ENCODE results near the gene JPH3. TPM values are rescaled to one million over a fixed set of nuclear protein-coding genes. Genes with fewer than 3 reads are reported as not detected.
"Not testable (repeated sequence)": the region's sequence is repeated elsewhere in the genome, so short reads cannot be mapped to it uniquely, and the experiment has no call there.

The JPH3 gene
- polyA plus RNA-seq, 1 donor = 0.24 TPM

DNA sequence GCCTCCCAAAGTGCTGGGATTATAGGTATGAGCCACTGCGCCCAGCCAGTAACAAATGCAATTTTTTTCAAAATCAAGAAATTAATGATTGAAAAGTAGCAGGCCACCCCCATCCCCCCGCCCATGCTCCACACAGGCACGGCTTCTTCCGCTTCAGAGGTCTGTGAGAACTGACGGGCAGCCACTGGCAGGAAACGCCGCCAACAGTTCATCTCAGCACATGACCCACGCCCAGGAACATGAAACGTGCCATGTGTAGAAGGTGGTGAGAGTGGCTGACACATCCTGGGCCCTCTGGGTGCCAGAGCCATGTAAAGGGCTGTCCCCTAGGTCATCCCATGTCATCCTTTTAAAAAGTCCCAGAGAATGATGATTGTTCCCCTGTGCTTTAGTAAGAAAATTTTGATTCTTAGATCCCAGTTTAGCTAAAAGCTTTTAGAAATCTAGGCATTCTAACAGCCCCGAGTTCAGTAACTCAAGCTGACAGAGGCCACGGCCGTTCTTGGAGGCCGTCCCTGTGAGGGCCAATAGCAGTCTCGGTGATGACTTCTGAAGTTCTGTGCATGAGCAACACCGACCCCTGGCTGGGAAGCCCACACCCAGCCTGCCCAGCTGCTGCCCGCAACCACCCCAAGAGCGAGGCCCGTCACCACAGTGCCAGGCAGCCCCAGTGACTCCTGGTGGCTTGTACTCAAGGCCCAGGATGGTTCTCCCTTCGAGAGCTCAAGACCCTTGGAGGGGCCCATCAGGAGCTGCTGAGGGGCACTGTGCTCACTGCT lies 111.3 kb downstream of the JPH3 start:
- DNase-seq (ENCODE audit: low read depth) = no peak

DNA sequence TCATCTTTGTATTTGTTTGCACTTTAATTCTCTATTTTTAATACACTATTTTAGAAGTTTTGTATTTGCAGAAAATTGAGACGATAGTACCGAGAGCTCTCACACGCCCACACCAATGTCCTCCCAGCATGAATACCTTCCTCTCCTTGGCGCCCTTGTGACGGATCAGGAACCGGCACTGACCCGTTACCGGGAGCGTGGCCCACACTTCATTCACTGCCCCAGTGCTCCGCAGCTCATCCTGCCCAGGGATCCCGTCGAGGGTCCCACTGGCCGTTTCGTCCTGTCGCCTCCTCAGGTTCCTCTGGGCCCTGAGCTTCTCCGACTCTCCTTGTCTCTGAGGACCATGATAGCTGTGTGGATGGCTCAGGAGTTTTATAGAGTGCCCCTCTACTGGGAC lies 112.9 kb downstream of the JPH3 start:
- no peak for DNase-seq (ENCODE audit: low read depth)

DNA sequence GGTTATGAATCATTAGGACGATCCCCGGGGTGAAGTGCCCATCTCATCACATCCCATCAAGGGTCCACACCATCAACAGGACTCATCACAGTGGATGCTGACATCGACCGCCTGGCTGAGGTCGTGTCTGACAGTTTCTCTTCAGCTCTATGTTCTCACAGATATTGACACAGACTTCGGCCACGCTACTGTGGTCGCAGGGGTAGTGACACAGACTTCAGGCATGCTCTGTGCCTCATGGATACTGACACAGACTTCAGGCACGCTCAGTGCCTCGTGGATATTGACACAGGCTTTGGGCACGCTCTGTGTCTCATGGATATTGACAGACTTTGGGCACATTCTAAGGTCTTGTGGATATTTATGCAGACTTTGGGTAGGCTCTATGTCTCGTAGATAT lies 113.3 kb downstream of the JPH3 start:
- DNase-seq (ENCODE audit: low read depth) = no peak

DNA sequence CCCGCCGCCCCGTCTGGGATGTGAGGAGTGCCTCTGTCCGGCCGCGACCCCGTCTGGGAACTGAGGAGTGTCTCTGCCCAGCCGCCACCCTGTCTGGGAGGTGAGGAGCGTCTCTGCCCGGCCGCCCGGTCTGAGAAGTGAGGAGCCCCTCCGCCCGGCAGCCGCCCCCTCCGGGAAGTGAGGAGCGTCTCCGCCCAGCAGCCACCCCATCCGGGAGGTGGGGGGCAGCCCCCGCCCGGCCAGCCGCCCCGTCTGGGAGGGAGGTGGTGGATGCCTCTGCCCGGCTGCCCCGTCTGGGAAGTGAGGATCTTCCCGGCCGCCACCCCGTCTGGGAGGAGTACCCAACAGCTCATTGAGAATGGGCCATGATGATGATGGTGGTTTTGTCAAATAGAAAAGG lies 116.5 kb downstream of the JPH3 start:
- not testable (repeated sequence) for DNase-seq (ENCODE audit: low read depth)

DNA sequence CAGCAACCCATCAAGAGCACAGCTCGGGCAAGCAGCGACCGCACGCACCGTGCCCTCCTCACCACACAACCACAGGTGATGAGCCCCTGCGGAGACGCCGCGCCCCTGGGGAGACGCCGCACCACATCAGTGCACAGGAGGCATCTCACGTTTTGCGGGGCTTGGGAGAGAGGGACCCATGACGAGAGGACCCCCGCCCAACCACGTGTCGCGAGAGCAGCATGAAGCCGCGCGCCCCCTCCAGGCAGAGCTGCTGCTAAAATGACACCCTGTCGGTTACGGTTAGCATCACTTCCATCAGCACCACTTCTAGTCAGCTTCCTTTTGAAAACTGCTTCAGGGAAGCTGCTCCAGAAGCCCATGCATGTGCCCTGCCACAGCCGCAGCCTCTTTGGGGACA lies 118.1 kb downstream of the JPH3 start:
- DNase-seq (ENCODE audit: low read depth) = no peak

DNA sequence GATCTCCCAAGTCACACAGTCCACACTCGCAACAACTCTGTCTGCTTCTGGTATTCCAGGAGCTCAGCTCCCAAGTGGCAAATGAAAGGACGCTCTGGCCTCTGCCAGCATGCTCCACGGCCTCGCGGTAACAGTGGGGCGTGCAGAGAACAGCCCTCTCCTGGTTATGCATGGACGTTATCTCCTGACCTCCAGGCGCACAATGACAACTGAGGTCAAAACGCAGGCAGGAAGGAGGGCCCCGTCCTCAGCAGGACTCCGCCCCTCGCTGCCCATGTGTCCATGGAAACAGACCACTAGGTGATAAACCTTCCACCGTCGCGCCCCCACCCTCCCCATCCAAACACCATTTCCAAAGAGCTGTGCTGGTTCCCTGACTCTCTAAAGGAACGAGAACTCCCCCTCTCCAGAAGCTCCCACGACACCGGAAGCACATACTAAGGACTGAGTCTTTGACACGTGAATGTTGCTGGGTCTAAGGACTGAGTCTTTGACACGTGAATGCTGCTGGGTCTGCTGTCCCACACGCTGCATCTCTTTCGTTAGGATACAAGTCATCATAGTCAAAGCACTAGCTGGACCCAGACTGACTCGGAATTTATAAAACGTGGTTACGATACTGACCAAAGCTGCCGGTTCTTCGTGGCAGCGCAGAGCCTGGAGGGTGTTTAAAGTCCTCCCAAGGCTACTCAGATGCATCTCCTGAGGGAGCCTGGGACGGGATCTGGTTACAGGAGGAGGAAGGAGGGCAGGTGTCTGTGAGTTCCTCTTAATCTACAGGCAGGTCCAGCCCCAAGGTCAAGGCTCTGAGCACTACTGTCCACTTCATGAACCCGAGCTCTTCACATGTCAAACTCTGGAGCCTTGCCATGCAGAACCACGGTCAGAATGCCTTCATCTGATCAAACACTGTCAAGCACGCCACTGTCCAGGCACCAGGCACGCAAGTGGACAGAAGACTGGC lies 119.6 kb downstream of the JPH3 start:
- DNase-seq (ENCODE audit: low read depth) = no peak

DNA sequence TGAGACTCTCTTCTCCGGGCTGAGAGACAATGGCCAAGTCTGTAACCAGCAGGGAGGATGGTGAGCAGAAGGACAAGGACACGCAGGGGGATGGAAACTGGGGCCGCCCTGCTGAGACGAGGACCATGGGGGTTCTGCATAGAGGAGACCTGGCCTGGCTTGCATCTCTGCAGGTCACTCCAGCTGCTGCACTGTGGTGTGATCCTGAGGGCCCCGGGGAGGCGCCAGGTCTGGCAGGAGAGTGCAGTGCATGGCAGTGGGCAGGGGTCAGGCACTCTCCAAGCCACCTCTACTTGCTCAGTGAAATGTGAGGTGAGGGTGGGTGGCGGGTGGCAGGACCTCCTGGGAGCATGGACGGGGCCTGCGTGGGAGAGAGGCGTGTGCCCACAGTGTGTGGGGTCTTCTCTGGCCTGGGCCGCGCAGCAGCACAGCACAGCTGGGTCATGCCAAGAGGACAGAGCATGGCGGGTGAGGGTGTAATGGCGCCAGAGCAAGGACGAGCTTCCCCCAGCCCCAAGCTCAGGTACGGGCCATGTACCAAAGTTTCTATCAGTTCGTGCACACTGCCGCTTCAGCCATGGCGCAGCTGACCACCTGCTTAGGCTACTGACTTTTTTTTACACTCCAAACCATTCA lies 120.4 kb downstream of the JPH3 start:
- DNase-seq (ENCODE audit: low read depth) = no peak

DNA sequence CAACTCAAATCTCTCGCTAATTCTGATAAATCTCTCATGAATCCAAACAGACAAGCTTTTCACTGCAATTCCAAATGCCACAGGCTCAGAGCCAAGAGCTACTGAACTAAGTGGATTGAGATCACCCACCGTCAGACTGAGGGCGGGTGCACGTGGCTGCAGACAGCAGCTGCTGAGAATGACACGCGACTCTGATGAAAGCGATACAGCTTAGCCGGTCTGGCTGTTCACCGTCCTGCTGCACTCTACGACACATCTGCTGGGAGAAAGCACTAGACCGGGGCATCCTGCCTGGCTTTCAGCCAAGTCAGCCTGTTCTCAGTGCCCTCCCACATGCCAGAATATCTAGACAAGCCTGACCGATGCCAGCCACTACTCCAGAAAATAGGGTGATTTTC lies 120.9 kb downstream of the JPH3 start:
- DNase-seq (ENCODE audit: low read depth) = peak; percentile 13

DNA sequence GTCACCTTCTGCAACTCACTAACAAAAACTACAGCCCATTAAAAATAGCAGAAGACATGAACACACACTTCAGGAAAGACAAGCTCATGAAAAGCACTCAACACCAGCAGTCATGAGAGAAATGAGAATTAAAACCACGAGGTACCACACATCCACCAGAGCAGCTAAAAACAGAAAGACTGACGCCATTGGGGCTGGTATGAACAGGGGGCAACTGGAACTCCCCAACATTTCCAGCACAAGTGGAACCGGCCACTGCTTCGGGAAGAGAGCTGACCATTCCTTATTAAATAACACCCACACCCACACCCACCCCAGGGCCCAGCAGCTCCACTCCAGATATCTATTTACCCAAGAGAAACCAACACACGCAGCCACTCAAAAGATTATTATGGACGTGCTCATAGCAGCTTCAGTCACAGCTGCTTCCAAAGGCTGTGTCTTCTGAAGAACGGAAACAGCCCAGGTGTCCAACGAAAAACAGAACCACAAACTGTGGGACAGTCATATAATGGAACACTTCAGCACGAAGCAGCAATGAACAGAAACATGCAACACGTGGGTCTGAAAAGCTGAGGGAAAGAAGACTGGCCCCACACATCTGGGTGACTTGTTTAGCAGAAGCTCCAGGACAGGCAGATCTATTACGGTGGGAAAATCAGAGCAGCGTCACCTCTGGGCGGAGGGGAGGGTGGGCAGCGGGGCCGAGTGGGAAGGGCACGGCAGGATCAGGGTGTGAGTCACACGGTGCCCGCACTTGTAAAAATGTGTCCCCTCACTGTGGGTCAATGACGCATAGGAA lies 122.4 kb downstream of the JPH3 start:
- DNase-seq (ENCODE audit: low read depth) = no peak

DNA sequence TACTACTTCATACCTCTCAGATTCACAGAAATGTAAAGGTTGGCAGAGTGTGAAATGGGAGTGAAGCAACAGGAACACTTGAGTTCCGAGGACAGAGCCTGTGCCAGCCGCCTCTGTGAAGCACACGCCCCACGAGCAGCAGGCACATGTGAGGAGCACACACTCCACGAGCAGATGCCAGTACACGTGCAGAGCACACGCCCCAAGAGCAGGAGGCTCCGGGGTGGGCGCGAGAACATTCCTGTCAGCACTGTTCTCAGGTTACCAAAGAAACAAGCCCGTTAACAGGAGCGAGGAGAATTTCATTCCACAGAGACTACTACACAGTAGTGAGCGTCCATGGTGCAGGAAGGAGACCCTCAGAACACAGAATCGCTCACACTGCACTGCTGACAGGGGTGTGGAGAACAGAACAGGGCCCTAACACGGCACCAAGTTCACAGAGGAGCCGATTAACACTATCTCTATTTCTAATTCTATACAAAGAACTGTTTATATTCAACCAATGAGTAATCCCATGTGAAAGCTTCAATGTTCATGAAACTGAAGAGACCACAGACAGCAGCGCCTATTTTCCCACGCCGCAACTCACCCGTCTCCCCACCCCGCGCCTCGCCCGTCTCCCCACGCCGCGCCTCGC lies 123.4 kb downstream of the JPH3 start:
- DNase-seq (ENCODE audit: low read depth) = no peak

DNA sequence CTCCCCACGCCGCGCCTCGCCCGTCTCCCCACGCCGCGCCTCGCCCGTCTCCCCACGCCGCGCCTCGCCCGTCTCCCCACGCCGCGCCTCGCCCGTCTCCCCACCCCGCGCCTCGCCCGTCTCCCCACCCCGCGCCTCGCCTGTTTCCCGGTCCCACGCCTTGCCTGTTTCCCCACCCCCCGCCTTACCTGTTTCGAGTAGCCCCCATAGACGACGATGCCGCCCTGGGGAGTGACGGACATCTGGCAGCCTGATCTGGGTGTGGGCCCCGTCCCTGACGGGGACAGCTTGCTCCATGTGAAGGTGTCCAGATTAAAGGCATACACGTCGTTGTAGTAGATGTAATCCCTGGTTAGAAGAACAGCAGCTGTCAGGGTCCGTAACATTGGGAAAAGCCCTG lies 124.3 kb downstream of the JPH3 start:
- DNase-seq (ENCODE audit: low read depth) = not testable (repeated sequence)

DNA sequence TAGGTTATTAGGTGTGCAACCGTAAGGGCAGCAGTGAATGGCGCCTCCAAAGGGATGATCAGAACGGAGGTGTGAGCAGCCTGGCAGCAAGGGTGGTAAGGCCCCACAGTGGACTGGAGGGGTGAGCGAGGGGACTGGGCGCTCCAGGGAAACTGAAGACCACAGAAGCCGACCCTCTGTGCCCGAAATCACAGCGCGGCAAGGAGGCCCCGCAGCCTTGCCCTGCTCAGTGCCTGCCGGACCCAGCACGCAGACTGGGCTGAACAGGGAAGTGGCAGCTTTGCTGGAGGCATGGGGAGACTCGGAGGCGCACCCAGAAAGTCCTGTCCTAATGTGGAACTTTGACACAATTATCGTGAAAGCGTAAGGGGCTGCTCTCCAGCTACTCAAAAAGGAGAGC lies 125.0 kb downstream of the JPH3 start:
- DNase-seq (ENCODE audit: low read depth) = no peak

DNA sequence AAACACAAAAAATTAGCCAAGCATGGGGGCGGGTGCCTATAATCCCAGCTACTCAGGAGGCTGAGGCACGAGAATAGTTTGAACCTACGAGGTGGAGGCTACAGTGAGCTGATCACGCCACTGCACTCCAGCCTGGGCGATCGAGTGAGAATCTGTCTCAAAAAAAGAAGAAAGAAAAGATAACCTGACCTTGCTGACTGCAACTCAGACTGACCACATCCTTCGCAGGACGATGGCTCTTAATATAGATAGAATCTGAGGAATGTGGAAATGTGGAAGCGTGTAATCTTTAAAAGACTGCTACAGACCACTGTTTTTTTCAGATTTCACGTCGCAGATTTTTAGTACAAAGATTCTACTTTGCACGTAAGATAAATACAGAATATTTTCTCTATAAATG lies 125.7 kb downstream of the JPH3 start:
- no peak for DNase-seq (ENCODE audit: low read depth)

DNA sequence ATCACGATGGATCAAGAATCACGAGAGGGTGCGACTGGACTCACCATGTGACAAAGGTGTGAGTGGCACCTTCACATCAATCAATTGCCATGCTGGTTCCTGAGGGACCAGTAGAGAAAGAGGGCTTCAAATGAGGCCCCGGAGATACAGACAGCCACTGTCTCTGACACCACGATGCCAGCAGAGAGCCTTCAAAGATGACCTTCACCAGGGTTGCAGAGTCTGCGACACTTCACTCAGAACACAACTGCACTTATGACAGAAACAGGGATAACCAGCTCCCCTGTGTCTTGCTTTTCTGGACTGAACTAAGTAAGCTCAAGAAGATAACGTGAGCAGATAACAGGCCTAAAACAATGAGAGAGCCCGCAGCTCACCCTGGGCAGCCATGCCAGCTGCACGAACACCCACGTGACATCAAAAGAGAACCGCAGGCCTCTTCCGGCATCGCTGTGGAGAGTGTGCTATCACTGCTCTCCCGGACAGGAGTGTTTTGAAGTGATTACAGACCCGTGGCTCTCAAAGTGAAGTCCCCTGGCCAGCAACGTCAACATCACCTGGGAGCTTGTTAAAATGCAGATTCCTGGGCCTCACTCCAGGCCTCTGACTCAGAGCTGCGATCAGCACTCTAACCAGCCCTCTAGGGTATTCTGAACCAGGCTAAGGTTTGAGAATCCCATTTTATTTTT lies 127.1 kb downstream of the JPH3 start:
- no peak for DNase-seq (ENCODE audit: low read depth)

DNA sequence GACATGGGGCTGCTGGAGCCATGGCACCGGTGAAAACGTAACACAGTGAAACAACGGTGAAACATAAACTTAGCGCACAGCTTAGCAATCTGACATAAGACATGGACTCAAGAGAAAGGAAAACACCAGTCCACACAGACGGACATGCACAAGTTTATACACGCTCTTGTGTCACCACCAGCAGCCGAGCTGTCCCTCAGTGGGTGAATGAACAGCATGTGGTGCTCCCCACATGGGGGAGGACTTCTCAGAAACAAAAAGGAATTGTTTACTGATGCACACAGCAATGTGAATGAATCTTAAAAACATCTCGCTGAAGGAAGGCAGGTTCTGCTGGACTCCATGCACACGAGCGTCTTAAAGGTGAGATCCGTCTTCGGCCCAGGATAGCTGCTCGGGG lies 129.3 kb downstream of the JPH3 start:
- no peak for DNase-seq (ENCODE audit: low read depth)

DNA sequence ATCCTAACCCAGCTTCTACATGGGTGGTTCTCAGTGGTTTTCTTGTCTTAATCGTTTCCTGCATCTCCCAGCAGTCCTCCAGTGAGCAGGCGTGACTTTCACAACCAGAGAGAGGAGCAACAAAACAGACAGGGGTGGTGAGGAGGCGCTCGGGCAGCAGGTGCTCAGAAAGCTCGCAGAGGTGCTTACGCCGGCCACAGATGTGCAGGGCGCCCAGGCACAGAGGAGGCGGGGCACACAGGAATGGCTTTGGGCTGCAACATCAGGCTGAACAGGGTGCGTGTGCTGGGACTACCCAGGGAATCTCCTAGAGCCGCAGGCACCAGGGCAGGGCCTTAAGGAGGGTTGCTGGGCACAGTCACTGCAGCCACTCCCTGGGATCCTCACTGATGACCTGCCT lies 130.9 kb downstream of the JPH3 start:
- DNase-seq (ENCODE audit: low read depth) = no peak

DNA sequence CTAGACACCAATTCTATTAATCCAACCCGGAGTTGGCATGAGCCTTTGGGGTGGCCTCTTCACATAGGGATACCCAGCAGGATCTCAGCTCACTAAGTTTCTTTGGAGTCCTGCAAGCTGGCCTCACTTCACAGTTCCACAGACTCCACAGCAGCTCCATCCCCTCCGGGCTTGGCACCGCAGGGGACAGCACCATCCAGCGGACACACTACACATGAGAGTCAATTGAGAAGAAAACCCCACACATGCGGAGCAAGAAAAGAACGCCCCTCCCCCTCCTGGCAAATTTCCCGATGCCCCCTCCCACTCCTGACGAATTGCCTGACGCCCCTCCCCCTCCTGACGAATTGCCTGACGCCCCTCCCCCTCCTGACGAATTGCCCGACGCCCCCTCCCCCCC lies 132.3 kb downstream of the JPH3 start:
- no peak for DNase-seq (ENCODE audit: low read depth)

DNA sequence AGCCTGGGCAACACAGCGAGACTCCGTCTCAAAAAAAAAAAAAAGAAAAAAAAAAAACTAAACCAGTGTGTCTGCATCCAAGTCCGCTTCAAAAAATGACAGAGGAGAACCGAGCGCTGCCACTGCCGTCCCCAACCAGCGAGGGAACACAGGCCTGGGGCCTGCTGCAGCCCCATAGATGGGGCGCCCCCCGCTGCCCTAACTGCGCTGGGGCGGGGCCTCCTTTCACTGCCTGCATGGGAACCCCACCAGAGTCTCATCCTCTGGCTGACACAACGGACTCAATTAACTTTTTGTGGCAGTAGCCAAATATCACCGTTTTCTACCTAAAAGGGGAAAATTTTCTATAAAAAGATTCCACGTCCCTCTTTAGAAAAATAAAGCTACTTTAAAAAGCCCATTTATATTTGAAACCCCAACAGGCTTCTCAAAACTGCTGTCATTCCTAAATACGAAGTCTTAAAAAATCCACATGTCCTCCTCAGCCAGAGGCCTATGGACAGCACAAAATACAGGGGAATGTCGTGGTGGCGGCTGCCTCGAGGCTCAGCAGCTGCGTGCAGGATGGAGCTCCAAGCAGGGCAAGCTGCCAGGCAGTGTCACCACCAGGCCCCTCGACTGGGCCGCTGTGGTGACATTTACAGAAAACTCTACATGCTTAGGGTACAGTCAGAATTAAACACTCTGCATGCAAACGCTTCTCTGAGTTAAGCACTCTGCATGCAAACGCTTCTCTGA lies 133.1 kb downstream of the JPH3 start:
- DNase-seq (ENCODE audit: low read depth) = no peak

DNA sequence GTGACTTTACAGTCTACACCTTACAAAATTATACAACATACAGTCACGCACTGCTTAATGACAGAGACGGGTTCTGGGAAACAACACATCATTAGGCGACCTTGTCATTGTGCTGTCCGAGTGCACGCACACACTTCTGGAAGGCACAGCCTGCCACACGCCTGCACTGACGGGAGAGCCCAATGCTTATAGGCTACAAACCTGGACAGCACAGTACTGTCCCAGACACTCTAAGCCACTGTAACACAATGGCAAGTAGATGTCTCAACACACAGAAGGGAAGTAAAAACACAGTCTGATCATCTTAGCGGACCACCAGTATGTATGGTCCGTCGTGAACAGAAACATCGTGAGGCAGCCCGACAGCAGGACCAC lies 133.7 kb downstream of the JPH3 start:
- DNase-seq (ENCODE audit: low read depth) = no peak

DNA sequence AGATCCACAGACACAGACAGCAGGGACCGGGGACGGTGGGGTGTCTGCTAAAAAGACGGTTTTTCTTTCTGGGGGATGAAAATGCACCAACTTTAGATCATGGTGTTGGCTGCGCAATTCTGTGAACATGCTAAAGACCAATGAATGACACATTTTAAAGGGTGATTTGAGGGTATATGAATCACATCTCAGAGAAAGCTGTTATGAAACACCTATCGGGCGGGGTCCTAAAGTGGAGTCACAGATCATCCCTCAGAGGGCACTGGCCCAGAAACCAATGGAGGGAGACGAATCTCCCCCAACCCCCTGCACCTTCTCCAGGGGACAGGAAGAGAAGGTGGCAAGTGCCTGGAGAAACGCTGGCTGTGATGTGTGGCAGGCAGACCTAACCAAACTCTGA lies 137.5 kb downstream of the JPH3 start:
- no peak for DNase-seq (ENCODE audit: low read depth)
